Chondrocyte (in vitro differentiated cells): ENCODE data around the gene BBS9. TPM values are rescaled to one million over a fixed set of nuclear protein-coding genes. Genes with fewer than 3 reads are reported as not detected.
A peak's percentile ranks its signal among the peaks of the same experiment; 100 is the strongest.
"Not testable (repeated sequence)": the region's sequence is repeated elsewhere in the genome, so short reads cannot be mapped to it uniquely, and the experiment has no call there.

Experiments used
- DNase-seq: peaks from one replicate; pipeline ENCODE4 v3.0.0; 2021; ENCODE audit warnings: mixed read lengths, low spot score
- H3K27ac Mint-ChIP-seq: one replicate; pipeline ENCODE4 v1.8.0; 2021; ENCODE audit warnings: mild to moderate bottlenecking, moderate library complexity, mixed read lengths; ENCODE audit not compliant: unreplicated experiment
- H3K27me3 Mint-ChIP-seq: 2 replicates; pipeline ENCODE4 v1.8.0; 2021; ENCODE audit warnings: low read depth, mixed read lengths
- H3K36me3 Mint-ChIP-seq: 2 replicates; pipeline ENCODE4 v1.8.0; 2021; ENCODE audit warnings: low read depth, mixed read lengths
- H3K4me1 Mint-ChIP-seq: 2 replicates; pipeline ENCODE4 v1.8.0; 2021; ENCODE audit warnings: low read depth, mild to moderate bottlenecking, mixed read lengths
- H3K4me3 Mint-ChIP-seq: one replicate; pipeline ENCODE4 v1.8.0; 2021; ENCODE audit warnings: mild to moderate bottlenecking, moderate library complexity, mixed read lengths; ENCODE audit not compliant: unreplicated experiment
- H3K9me3 Mint-ChIP-seq: 2 replicates; pipeline ENCODE4 v1.8.0; 2021; ENCODE audit warnings: low read depth, mixed read lengths
- total RNA-seq: library from RNA; stranded (reverse); gene quantifications from 3 replicates; pipeline ENCODE4 v1.2.1, GENCODE V29; 2021
- TF ChIP-seq, protein P1 (sequence below): fragments of 200-600 bp; sonication (generic); IDR thresholded peaks from 2 replicates; pipeline ENCODE4 v1.5.0; 2021; ENCODE audit warnings: antibody characterized with exemption, mild to moderate bottlenecking, moderate library complexity

The BBS9 gene
- total RNA-seq, 1 donor from 2014 or later: 16.5 TPM

GRCh38 chr7:33299425-33299824 is 170.1 kb downstream of the BBS9 start:
- H3K4me1 Mint-ChIP-seq: peaks cover 3% of the 10 kb centered on the region
- no peaks in the 10 kb centered on the region for H3K27me3 Mint-ChIP-seq
- no peak overlapping the region for H3K27ac Mint-ChIP-seq
- H3K9me3 Mint-ChIP-seq: peaks cover 31% of the 10 kb centered on the region
- no peak overlapping the region for H3K4me3 Mint-ChIP-seq
- H3K36me3 Mint-ChIP-seq: peaks cover 23% of the 10 kb centered on the region
- TF ChIP-seq, protein P1, sequence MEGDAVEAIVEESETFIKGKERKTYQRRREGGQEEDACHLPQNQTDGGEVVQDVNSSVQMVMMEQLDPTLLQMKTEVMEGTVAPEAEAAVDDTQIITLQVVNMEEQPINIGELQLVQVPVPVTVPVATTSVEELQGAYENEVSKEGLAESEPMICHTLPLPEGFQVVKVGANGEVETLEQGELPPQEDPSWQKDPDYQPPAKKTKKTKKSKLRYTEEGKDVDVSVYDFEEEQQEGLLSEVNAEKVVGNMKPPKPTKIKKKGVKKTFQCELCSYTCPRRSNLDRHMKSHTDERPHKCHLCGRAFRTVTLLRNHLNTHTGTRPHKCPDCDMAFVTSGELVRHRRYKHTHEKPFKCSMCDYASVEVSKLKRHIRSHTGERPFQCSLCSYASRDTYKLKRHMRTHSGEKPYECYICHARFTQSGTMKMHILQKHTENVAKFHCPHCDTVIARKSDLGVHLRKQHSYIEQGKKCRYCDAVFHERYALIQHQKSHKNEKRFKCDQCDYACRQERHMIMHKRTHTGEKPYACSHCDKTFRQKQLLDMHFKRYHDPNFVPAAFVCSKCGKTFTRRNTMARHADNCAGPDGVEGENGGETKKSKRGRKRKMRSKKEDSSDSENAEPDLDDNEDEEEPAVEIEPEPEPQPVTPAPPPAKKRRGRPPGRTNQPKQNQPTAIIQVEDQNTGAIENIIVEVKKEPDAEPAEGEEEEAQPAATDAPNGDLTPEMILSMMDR: no peak
- DNase-seq: no peak

DNA sequence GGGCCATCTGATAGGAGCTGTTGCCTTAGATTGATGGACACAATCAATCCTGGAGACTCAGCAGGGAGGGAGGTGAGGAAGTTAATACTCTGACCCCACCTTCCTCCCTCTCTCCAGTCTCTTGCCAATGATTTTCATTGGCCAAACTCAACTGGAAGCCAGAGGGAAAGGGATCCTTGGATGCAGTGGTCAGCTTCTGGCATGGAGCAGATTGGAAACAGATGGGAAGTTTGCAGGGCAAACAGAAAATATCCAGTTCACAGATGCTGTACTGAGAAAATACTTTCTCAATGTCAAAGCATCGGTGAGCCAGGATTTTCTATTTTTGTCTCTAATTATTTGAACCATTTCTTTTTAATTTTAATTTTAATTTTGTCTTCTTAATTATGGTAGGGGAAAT is 170.8 kb downstream of the BBS9 start:
- DNase-seq: no peak
- peaks cover 23% of the 10 kb centered on the region for H3K36me3 Mint-ChIP-seq

DNA sequence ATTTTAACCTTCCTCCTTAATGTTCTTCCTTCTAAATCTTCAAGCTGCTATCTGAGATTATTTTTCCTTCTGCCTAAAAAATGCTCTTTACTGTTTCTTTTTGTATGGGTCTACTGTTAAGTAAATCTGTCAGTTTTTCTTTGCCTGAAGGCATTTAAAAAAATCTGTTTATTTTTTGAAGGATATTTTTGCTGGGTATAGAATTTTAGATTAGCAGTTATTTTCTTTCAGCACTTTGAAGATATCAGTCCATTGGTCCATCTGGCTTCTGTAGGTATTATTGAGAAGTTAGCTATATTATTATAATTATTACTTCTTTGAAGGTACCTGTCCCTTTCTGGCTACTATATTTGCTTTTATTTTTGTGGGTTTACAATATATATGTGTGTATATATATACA is 171.4 kb downstream of the BBS9 start:
- H3K27me3 Mint-ChIP-seq: no peaks in the 10 kb centered on the region
- H3K9me3 Mint-ChIP-seq: peaks cover 31% of the 10 kb centered on the region

More for the DNA sequence above, 170.8 kb downstream of the BBS9 start:
- TF ChIP-seq, protein P1: no peak
- Mint-ChIP-seq H3K9me3 (peaks cover 31% of the 10 kb centered on the region), H3K4me1 (peaks cover 3% of the 10 kb centered on the region), H3K27ac (no peak overlapping the region), H3K27me3 (no peaks in the 10 kb centered on the region), H3K4me3 (no peak overlapping the region)

GRCh38 chr7:33303978-33304557 is 174.7 kb downstream of the BBS9 start:
- Mint-ChIP-seq H3K9me3 (peaks cover 31% of the 10 kb centered on the region), H3K36me3 (peaks cover 23% of the 10 kb centered on the region)
- H3K4me3 Mint-ChIP-seq, H3K27ac Mint-ChIP-seq, H3K4me1 Mint-ChIP-seq, H3K27me3 Mint-ChIP-seq: not testable (repeated sequence)
- DNase-seq: peak; percentile 83

More for the DNA sequence above, 171.4 kb downstream of the BBS9 start:
- no peak for DNase-seq
- Mint-ChIP-seq H3K36me3 (peaks cover 23% of the 10 kb centered on the region), H3K27ac (no peak overlapping the region), H3K4me3 (no peak overlapping the region), H3K4me1 (peaks cover 3% of the 10 kb centered on the region)
- TF ChIP-seq, protein P1: no peak

GRCh38 chr7:33307205-33307604 is 177.8 kb downstream of the BBS9 start:
- no peaks in the 10 kb centered on the region for H3K4me1 Mint-ChIP-seq
- DNase-seq: no peak
- H3K4me3 Mint-ChIP-seq: no peak overlapping the region
- no peak overlapping the region for H3K27ac Mint-ChIP-seq
- TF ChIP-seq, protein P1: no peak
- H3K36me3 Mint-ChIP-seq: peaks cover 6% of the 10 kb centered on the region
- no peaks in the 10 kb centered on the region for H3K27me3 Mint-ChIP-seq
- H3K9me3 Mint-ChIP-seq: peaks cover 10% of the 10 kb centered on the region

DNA sequence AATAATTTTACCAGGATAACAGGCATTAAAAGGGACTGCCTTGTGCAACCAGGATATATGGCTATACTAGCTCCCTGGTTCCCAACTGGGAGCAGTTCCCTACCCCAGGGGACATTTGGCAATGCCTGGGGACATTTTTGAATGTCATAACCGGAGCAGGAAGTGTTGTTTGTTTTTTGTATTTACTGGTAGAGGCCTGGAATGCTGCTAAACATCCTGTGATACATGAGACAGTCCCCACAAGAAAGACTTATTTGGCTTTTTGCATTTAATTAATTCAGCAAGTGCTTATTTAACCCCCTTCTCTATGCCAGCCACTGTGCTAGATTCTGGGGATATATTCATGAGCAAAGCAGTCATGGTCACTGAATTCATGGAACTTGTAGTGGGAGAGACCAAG is 181.2 kb downstream of the BBS9 start:
- TF ChIP-seq, protein P1: no peak
- Mint-ChIP-seq H3K27me3 (no peaks in the 10 kb centered on the region), H3K4me1 (no peaks in the 10 kb centered on the region), H3K4me3 (no peak overlapping the region), H3K27ac (no peak overlapping the region), H3K9me3 (peaks cover 5% of the 10 kb centered on the region), H3K36me3 (peaks cover 5% of the 10 kb centered on the region)
- DNase-seq: no peak
